GM11168 (cell line): ENCODE data around the gene CDH23.

Experiments
- in situ Hi-C: fragments of 300-500 bp; cut with MboI; formaldehyde crosslinking; loops from one replicate; pipeline ENCODE4 v1.12.0; 2022; ENCODE audit warnings: low sequenced_read_pairs; ENCODE audit not compliant: unreplicated experiment

The CDH23 gene

GRCh38 chr10:71719464-71720201 is 322.9 kb downstream of the CDH23 start, which contains the start of gene C10orf105:
Gene C10orf105, minus strand, starts transcription at chr10:71719778. Its CDS starts 3,441 bp downstream, at chr10:71716337.
- in situ Hi-C loops: loop anchor here (10.0 kb wide), 1 partner anchor 95 kb away; no protein-coding TSS in a partner anchor

- in situ Hi-C loops: no loop called here
Observed at GRCh38 chr10:71720288-71720687, 323.6 kb downstream of the CDH23 start.

- in situ Hi-C loops: no loop called here
Observed at GRCh38 chr10:71721313-71721712, 324.6 kb downstream of the CDH23 start.

GRCh38 chr10:71722849-71723248 is 326.1 kb downstream of the CDH23 start:
- in situ Hi-C loops: no loop called here

- in situ Hi-C loops: no loop called here
Observed at GRCh38 chr10:71723311-71723710, 326.6 kb downstream of the CDH23 start.

- in situ Hi-C loops: no loop called here
Observed at GRCh38 chr10:71724539-71724938, 327.8 kb downstream of the CDH23 start.

- in situ Hi-C loops: no loop called here
Observed at GRCh38 chr10:71725249-71725648, 328.5 kb downstream of the CDH23 start.

- in situ Hi-C loops: no loop called here
Observed at GRCh38 chr10:71725998-71726579, 329.4 kb downstream of the CDH23 start.

GRCh38 chr10:71726580-71727104 is 329.9 kb downstream of the CDH23 start:
- in situ Hi-C loops: no loop called here

- in situ Hi-C loops: no loop called here
Observed at GRCh38 chr10:71727105-71727737, 330.5 kb downstream of the CDH23 start.

- in situ Hi-C loops: no loop called here
Observed at GRCh38 chr10:71727738-71728737, 331.3 kb downstream of the CDH23 start.

- in situ Hi-C loops: no loop called here
Observed at GRCh38 chr10:71729161-71729636, 332.5 kb downstream of the CDH23 start.

GRCh38 chr10:71731791-71732190 is 335.1 kb downstream of the CDH23 start:
- in situ Hi-C loops: no loop called here

- in situ Hi-C loops: no loop called here
Observed at GRCh38 chr10:71734797-71735196, 338.1 kb downstream of the CDH23 start.

GRCh38 chr10:71735709-71736569 is 339.2 kb downstream of the CDH23 start:
- in situ Hi-C loops: no loop called here

GRCh38 chr10:71736570-71736952 is 339.8 kb downstream of the CDH23 start:
- in situ Hi-C loops: no loop called here

GRCh38 chr10:71737001-71737833 is 340.5 kb downstream of the CDH23 start:
- in situ Hi-C loops: no loop called here

- in situ Hi-C loops: no loop called here
Observed at GRCh38 chr10:71737834-71738197, 341.1 kb downstream of the CDH23 start.
